Measurements from ENCODE around the gene FAM174C. TPM values are rescaled to one million over a fixed set of nuclear protein-coding genes. Genes with fewer than 3 reads are reported as not detected.

FAM174C gene
- total RNA-seq, 2 experiments from 2014 or later: 77.0 to 88.0 TPM

DNA sequence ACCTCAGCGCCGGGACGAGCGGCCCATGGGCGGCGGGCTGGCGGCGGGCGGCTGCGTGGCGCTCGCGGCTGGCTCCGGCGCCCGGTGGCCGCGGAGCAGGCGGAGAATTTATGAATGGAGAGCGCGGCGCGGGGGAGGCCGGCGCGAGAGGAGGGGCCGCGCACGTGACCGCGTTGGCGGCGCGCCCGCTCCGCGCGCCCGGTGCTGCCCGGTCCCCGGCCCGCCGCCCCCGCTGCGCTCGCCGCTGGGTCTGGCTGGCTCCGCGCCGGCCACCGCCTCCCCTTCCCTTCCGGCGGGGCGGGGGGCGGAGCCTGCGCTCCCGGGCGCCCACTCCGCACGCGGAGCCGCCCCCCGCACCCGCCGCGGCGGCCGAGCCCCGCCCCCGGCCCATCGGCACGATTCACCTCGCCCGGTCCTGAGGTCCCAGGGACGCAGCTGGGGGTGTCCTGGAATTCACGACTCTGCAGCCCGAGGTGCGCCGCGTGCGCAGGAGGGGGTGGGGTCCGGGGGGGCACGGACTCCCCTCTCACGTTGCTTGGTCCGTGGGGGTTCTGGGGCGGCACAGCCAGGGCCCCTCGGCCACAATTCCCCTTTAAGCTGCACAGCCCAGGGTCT is 37.5 kb upstream of the FAM174C start, which contains the start of gene CBARP:
TSS of gene CBARP (minus strand) at position 252 of the 615 bp plus-strand sequence. CDS start 1,905 bp downstream, outside the sequence.
- H3K9me3 Mint-ChIP-seq: no peaks in the 10 kb centered on the region
- ChIA-PET POLR2A (interaction anchor here (0.7 to 1.5 kb wide), 6 partner anchors 12 to 158 kb away, joined by 3 to 4 read pairs (median 4); no protein-coding TSS in a partner anchor), CTCF (interaction anchor here (0.9 kb wide), 1 partner anchor 253 kb away, joined by 6 read pairs; the partner anchor contains the start of gene WDR18)
- peaks cover 20% of the 10 kb centered on the region for H3K4me1 Mint-ChIP-seq (ENCODE audit: low read depth)
- peaks cover 4% of the 10 kb centered on the region for H3K36me3 Mint-ChIP-seq (ENCODE audit: low read depth)
- no peak for ATAC-seq
- peak; percentile 31 for DNase-seq
- no peak for TF ChIP-seq CTCF (IDR thresholded peaks at IDR 0.05)
- H3K4me3 Mint-ChIP-seq: peak within 1 kb of the TSS; percentile 70
- peak within 1 kb of the TSS; percentile 48 for H3K27ac Mint-ChIP-seq
- H3K27me3 Mint-ChIP-seq: peaks cover 8% of the 10 kb centered on the region
- intact Hi-C loops (cut with micrococcal nuclease): no loop called here

DNA sequence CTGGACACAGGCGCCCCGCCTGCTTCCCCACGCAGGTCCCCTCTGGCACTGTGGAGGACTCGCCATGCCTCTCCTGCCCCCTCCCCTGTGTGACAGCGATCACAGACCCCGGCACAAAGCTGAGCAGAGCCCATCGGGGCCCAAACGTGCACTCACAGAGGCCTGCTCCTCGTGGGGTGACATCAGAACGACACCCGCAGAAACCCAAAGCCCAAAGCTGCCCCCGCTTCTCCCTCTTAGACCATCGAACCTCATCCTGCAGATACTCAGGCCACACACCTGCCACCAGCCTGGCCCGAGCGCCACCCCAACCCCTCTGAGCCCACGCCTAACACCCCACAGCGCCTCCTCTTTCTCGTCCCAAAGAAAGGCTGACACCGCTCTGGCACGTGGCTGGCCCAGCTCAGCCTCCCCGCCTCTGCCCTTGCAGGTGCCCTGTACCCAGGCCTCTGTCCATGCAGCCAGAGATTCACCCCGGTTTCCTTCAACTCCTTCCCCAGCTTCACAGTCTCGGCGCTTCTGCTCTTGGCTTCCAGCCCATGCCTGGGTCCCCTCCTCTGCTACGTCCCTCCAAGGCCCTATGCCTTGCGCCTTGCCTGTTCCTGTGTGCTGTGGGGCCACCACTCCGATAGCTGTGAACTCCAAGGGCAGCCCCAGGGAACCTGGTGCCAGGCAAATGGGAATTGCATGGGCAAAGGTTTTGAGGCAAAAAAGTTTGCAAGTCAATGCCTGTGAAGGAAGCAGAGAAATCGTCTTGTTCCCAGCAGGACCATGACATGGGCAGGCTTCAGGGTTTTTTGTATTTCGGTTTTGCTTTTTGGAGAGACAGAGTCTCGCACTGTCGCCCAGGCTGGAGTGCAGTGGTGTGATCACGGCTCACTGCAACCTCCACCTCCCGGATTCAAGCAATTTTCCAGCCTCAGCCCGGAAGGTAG is 36.7 kb upstream of the FAM174C start:
- intact Hi-C loops (cut with micrococcal nuclease): no loop called here
- ChIA-PET POLR2A (interaction anchor here (0.7 to 1.5 kb wide), 7 partner anchors 13 to 159 kb away, joined by 3 to 4 read pairs (median 3); no protein-coding TSS in a partner anchor), CTCF (interaction anchor here (0.9 to 1.1 kb wide), 2 partner anchors 28 to 254 kb away, joined by 4 to 6 read pairs; partner anchors contain the start of gene WDR18)
- TF ChIP-seq CTCF (IDR thresholded peaks at IDR 0.05): no peak
- ATAC-seq (no peak), DNase-seq (no peak)
- H3K27ac Mint-ChIP-seq: peak overlapping the region; percentile 48
- peaks cover 4% of the 10 kb centered on the region for H3K36me3 Mint-ChIP-seq (ENCODE audit: low read depth)
- peaks cover 27% of the 10 kb centered on the region for H3K4me1 Mint-ChIP-seq (ENCODE audit: low read depth)
- no peaks in the 10 kb centered on the region for H3K9me3 Mint-ChIP-seq
- peak overlapping the region; percentile 70 for H3K4me3 Mint-ChIP-seq
- H3K27me3 Mint-ChIP-seq: peaks cover 8% of the 10 kb centered on the region

DNA sequence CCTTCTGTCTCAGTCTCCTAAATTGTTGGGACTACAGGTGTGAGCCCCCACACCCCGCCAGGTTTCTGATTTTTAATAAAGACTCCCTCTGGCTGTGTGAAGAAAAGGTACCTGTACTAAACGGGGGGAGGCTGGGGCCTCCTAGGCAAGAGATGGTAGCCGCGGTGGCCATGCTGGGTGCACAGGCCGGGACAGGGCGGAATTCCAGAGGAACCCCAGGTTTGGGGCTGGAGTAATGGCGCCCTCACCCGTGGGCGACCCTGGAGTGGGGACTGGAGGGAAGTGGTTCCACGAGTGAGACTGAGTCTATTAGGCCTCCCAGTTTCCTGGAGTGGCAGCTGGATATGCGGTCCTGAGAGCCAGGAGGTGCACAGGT is 35.9 kb upstream of the FAM174C start:
- Mint-ChIP-seq H3K36me3 (ENCODE audit: low read depth) (peaks cover 4% of the 10 kb centered on the region), H3K27me3 (peaks cover 8% of the 10 kb centered on the region), H3K27ac (no peak overlapping the region), H3K4me3 (peak overlapping the region; percentile 17), H3K9me3 (no peaks in the 10 kb centered on the region), H3K4me1 (ENCODE audit: low read depth) (peaks cover 27% of the 10 kb centered on the region)
- ATAC-seq: no peak
- ChIA-PET POLR2A (interaction anchor here (1.0 to 1.5 kb wide), 2 partner anchors 25 to 145 kb away, joined by 3 to 4 read pairs; no protein-coding TSS in a partner anchor), CTCF (interaction anchor here (1.1 kb wide), 1 partner anchor 27 kb away, joined by 4 read pairs; no protein-coding TSS in a partner anchor)
- intact Hi-C loops (cut with micrococcal nuclease): no loop called here
- no peak for TF ChIP-seq CTCF (IDR thresholded peaks at IDR 0.05)
- DNase-seq: no peak

GRCh38 chr19:1239796-1240737 is 35.3 kb upstream of the FAM174C start:
- H3K27me3 Mint-ChIP-seq: peaks cover 8% of the 10 kb centered on the region
- POLR2A ChIA-PET: interaction anchor here (0.7 to 1.9 kb wide), 10 partner anchors 13 to 202 kb away, joined by 3 to 7 read pairs (median 3); partner anchors contain the start of genes CIRBP and GPX4
- peak overlapping the region; percentile 84 for H3K4me3 Mint-ChIP-seq
- peaks cover 6% of the 10 kb centered on the region for H3K36me3 Mint-ChIP-seq (ENCODE audit: low read depth)
- peaks cover 30% of the 10 kb centered on the region for H3K4me1 Mint-ChIP-seq (ENCODE audit: low read depth)
- no peak overlapping the region for H3K27ac Mint-ChIP-seq
- intact Hi-C loops (cut with micrococcal nuclease): loop anchor here (10.0 kb wide), 1 partner anchor 135 kb away; the partner anchor contains the start of gene GPX4
- ATAC-seq: peak; percentile 65
- CTCF ChIA-PET: interaction anchor here (0.6 to 7.5 kb wide), 22 partner anchors 8 to 377 kb away, joined by 3 to 449 read pairs (median 4); partner anchors contain the start of genes ABCA7, CIRBP, CNN2 and GPX4
- TF ChIP-seq CTCF (IDR thresholded peaks at IDR 0.05): peak; percentile 93
- peak; percentile 94 for DNase-seq
- no peaks in the 10 kb centered on the region for H3K9me3 Mint-ChIP-seq

Data from activated CD8-positive, alpha-beta T cell treated with anti-CD3 and anti-CD28 coated beads for 36 hours (primary cell).